Mucosa of descending colon (tissue), 3 donors: ENCODE data around the gene THAP3. TPM values are rescaled to one million over a fixed set of nuclear protein-coding genes. Genes with fewer than 3 reads are reported as not detected.
A peak's percentile ranks its signal among the peaks of the same experiment; 100 is the strongest.

Source experiments
- ATAC-seq: fragments of 200-7000 bp; cut with Tn5 transposase; one replicate; pipeline ENCODE4 v1.9.1; 2020; ENCODE audit warnings: mild to moderate bottlenecking, moderate library complexity
- DNase-seq, 3 donors: peaks; one replicate each; pipeline ENCODE4 v3.0.0-alpha.2; 2020
- H3K36me3 ChIP-seq: fragments of 200-600 bp; one replicate; pipeline ENCODE4 v1.8.0; 2021; ENCODE audit warnings: low read depth, mild to moderate bottlenecking
- H3K4me1 ChIP-seq: fragments of 200-600 bp; one replicate; pipeline ENCODE4 v1.8.0; 2021; ENCODE audit warnings: low read depth, mild to moderate bottlenecking
- H3K4me3 ChIP-seq: fragments of 200-600 bp; one replicate; pipeline ENCODE4 v1.8.0; 2021; ENCODE audit warnings: mild to moderate bottlenecking
- H3K9me3 ChIP-seq: fragments of 200-600 bp; one replicate; pipeline ENCODE4 v1.8.0; 2021; ENCODE audit warnings: mild to moderate bottlenecking
- intact Hi-C, 2 donors: fragments of 100-400 bp; cut with DNase I in 1 of 2; cut with micrococcal nuclease in 1 of 2; formaldehyde crosslinking; loops; one replicate each; pipeline versions ENCODE4 v1.11.0 to v1.11.1; 2022; cut with DNase I, micrococcal nuclease
- total RNA-seq, 3 donors: library from RNA; stranded (reverse); fragmentation: NEBNext Ultra II Directional in 2 of 3; extraction: Animal tissue kit (Norgen Biotek cat#: 25700) in 2 of 3; gene quantifications; one replicate each; pipeline versions ENCODE4 v1.2.1 to v1.2.4, GENCODE V29; 2021 to 2023
- TF ChIP-seq, protein P1 (sequence below): fragments of 200-600 bp; IDR thresholded peaks from one replicate; pipeline ENCODE4 v1.8.0; 2022; ENCODE audit warnings: antibody characterized with exemption, mild to moderate bottlenecking
- donor health status: DM: no; HTN: no; CAD: no; lungs with moderate emphysema.
- donor health status: DM: no; HTN: no; CAD: no.
- donor health status: DM: no; HTN: yes; CAD: no.

Gene THAP3
- total RNA-seq, 3 donors from 2014 or later, result 8.5 to 19.4 (median 13.7) TPM

GRCh38 chr1:6585081-6585722 is 39.5 kb upstream of the THAP3 start:
- H3K4me3 ChIP-seq, result no peak overlapping the region
- ATAC-seq (no peak), DNase-seq (no peak)
- intact Hi-C loops, result no loop called here
- H3K36me3 ChIP-seq, result peaks cover 4% of the 10 kb centered on the region
- H3K4me1 ChIP-seq, result peaks cover 28% of the 10 kb centered on the region
- TF ChIP-seq, protein P1, sequence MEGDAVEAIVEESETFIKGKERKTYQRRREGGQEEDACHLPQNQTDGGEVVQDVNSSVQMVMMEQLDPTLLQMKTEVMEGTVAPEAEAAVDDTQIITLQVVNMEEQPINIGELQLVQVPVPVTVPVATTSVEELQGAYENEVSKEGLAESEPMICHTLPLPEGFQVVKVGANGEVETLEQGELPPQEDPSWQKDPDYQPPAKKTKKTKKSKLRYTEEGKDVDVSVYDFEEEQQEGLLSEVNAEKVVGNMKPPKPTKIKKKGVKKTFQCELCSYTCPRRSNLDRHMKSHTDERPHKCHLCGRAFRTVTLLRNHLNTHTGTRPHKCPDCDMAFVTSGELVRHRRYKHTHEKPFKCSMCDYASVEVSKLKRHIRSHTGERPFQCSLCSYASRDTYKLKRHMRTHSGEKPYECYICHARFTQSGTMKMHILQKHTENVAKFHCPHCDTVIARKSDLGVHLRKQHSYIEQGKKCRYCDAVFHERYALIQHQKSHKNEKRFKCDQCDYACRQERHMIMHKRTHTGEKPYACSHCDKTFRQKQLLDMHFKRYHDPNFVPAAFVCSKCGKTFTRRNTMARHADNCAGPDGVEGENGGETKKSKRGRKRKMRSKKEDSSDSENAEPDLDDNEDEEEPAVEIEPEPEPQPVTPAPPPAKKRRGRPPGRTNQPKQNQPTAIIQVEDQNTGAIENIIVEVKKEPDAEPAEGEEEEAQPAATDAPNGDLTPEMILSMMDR, result no peak
- H3K9me3 ChIP-seq, result no peaks in the 10 kb centered on the region

- H3K9me3 ChIP-seq, result no peaks in the 10 kb centered on the region
- intact Hi-C loops, result no loop called here
- H3K4me3 ChIP-seq, result no peak overlapping the region
- ATAC-seq (no peak), DNase-seq (no peak)
- TF ChIP-seq, protein P1, result no peak
- H3K4me1 ChIP-seq, result peaks cover 23% of the 10 kb centered on the region
- peaks cover 4% of the 10 kb centered on the region for H3K36me3 ChIP-seq
Measured at GRCh38 chr1:6585841-6586240, 38.8 kb upstream of the THAP3 start.

DNA sequence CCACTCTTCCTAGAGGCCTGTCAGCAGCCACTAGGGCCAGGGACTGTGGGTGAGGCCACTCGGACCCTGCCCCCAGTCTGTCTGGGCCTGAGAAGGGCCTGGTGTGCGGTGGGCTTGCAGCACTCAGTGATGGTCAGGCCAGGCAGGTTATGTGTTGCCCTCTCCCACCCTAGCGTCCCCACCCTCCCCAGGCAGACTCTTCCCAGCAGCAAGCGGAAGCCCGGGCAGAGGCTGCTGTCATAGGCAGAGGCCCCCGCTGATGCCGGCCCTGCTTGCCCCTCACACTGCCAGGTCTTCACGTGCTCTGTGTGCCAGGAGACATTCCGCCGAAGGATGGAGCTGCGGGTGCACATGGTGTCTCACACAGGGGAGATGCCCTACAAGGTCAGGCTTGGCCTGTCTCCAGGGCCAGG is 38.3 kb upstream of the THAP3 start:
- TF ChIP-seq, protein P1, result no peak
- no peak overlapping the region for H3K4me3 ChIP-seq
- ATAC-seq, result no peak
- no peaks in the 10 kb centered on the region for H3K9me3 ChIP-seq
- intact Hi-C loops, result no loop called here
- H3K36me3 ChIP-seq, result peaks cover 4% of the 10 kb centered on the region
- no peak for DNase-seq
- peaks cover 18% of the 10 kb centered on the region for H3K4me1 ChIP-seq

DNA sequence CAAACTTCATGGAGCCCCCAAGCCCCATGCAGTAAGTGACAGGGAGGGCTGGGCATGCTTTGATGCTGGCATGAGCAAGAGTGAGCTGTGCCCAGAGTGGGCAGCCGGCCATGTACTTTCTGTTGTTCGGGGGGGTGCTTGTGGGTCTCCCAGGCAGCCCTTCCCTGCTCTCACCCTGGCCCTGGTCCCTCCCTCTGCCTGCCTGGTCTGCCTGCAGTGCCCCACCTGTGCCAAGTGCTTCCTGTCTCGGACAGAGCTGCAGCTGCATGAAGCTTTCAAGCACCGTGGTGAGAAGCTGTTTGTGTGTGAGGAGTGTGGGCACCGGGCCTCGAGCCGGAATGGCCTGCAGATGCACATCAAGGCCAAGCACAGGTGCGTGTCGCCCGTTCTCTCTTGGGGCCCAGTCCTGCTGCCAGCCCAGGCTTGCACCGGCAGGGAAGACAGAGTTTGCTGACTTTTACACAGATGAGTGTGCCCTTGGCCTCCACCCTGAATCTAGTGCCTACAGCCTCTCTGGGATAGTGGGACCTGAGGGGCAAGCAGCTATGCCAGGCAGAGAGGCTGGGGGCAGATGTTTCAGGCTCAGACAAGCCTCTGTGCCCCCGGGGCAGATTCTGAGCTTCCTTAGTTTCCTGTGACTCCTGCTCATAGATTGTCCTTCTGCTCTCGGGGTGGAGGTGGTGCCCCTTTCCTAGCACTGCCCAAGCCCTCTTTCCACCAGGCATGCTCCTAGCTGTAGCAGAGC is 37.2 kb upstream of the THAP3 start:
- intact Hi-C loops, result no loop called here
- H3K4me1 ChIP-seq, result peaks cover 10% of the 10 kb centered on the region
- TF ChIP-seq, protein P1, result no peak
- ATAC-seq, result peak; percentile 2
- H3K9me3 ChIP-seq, result no peaks in the 10 kb centered on the region
- peaks cover 4% of the 10 kb centered on the region for H3K36me3 ChIP-seq
- DNase-seq, result no peak
- no peak overlapping the region for H3K4me3 ChIP-seq

GRCh38 chr1:6588128-6588892 is 36.4 kb upstream of the THAP3 start:
- no peak overlapping the region for H3K4me3 ChIP-seq
- no peak for DNase-seq
- peak; percentile 25 for ATAC-seq
- TF ChIP-seq, protein P1, result no peak
- intact Hi-C loops, result no loop called here
- H3K9me3 ChIP-seq, result no peaks in the 10 kb centered on the region
- peaks cover 4% of the 10 kb centered on the region for H3K36me3 ChIP-seq
- H3K4me1 ChIP-seq, result peaks cover under 1% of the 10 kb centered on the region
